ENCODE measurements around the gene TPR.
"Not testable (repeated sequence)": the region's sequence is repeated elsewhere in the genome, so short reads cannot be mapped to it uniquely, and the experiment has no call there.

TPR gene

DNA sequence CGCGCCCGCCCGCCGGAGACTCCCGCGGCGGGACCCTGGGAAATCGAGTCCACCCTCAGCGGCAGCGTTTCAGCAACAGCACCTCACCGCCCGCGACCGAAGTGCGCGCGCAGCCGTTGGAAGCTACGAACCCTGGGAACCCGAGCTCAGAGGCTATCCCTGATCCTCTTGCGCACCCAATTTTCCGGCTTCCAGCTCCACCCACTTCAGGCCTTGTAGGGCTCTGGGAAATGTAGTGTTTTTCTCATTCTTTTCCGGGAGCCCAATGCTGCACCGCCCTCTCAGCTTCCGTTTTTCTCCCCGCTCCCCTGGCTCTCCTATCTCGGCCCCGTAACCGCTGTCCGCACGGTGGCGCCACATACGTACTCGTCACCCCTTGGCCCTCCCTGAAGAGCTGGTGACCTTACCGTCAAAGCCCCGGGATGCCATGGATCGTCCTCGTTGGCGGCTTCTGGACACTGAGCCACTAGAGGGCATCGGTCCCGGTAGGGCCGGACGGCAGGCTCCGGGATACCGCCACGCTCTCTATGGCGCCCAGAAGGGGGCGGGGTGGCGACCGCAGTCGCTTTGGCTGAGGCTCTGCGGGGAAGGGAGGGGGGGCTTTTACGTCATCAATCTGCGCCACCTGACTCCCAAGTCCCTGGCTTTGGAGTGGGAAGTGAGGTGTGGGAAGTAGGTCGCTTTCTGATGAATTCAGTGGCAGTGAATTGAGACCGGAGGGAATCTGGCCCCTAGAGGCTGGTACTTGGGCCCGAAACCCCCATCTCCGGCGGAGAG lies at the start of gene TPR, which contains the start of gene ODR4:
Gene TPR, minus strand, starts transcription at position 102 of the 777 bp plus-strand sequence. CDS start 225 bp downstream, outside the sequence.
Gene ODR4, plus strand, starts transcription at position 687 of the 777 bp plus-strand sequence. CDS start 3,948 bp downstream, outside the sequence.
- peak; percentile 100 for DNase-seq (ENCODE audit: low read depth)

- DNase-seq (ENCODE audit: low read depth) = peak; percentile 39
Measured at GRCh38 chr1:186424539-186424938, 49.5 kb upstream of the TPR start.

DNA sequence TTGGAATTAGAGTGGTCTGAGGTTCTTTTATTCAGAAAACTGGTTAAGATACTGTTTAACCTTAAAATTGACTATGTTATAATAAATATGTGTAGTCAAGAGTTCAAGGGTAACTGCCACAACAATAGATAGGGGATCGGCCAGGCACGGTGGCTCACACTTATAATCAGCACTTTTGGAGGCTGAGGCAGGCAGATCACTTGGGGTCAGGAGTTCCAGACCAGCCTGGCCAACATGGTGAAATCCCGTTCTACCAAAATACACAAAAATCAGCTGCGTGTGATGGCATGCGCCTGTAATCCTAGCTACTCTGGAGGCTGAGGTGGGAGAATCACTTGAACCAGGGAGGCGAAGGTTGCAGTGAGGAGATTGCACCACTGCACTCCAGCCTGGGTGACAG lies 46.4 kb upstream of the TPR start:
- no peak for DNase-seq (ENCODE audit: low read depth)

DNA sequence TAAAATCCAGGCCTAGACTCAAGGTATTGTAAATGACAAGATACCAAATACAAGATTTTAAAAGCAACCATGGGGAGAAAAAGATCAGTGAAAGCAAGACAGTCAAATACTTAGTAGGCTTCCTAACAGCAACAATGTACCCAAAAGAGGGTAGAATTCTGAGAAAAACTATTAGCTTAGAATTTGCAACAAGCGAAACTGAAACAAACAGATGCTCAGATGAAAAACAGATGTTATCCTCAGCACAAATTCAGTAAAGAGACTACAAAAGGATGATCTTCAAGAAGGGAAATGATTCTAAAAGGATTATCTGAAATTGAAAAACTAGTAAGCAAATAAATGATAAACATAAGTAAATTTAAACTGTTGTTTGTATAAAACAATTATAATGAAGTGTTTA lies 45.9 kb upstream of the TPR start:
- DNase-seq (ENCODE audit: low read depth) = peak; percentile 23

- peak; percentile 58 for DNase-seq (ENCODE audit: low read depth)
Measured at GRCh38 chr1:186420311-186420710, 45.3 kb upstream of the TPR start.

GRCh38 chr1:186418503-186418902 lies 43.5 kb upstream of the TPR start:
- DNase-seq (ENCODE audit: low read depth) = no peak

- peak; percentile 15 for DNase-seq (ENCODE audit: low read depth)
Measured at GRCh38 chr1:186413319-186413718, 38.3 kb upstream of the TPR start.

GRCh38 chr1:186409091-186409490 lies 34.0 kb upstream of the TPR start:
- DNase-seq (ENCODE audit: low read depth) = no peak

DNA sequence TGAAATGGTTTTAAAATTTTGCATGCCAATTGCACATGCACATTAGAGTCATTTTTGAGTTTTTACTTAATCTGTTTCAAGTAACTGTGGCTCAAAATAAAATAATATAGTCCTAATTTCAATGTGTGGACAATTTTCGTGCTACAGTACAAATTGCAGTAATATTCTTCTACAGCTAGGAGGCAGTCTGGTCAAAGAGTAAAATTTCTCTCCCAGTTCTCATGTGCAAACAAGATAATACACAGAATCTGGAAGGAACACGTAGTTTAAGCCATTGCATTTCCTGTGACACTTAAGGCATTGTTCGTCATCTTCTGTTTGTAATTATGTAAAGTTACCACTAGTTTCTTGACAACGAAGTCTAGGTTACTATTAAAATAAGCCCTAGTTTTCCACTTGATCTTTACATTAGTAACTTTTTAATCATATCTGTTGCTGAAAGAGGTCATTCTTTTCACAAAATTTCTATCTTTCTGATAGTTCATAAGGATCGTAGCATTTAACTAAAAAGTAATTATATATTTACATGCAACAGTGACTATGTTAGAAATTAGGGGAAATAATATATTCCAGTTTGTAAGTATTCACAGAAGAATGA lies 29.5 kb upstream of the TPR start:
- peak; percentile 63 for DNase-seq (ENCODE audit: low read depth)

DNA sequence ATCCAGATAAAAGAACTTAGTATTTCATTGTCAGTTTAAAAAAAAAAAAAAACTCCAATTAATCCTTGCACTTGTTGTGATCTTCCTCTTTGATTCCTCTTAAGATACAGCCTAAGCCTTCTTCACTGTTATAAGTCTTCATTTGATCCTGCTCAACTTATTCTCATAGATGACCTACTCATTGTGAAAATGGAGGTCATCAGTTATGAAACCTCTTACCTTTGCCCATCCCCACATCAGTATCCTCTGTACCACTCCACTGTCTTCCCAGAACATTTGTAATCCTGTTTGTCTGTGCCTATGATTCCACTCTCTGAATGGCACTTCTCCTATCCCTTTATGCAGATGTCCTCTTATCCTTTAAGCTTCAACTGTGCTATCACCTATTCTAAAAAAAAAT lies 28.6 kb upstream of the TPR start:
- DNase-seq (ENCODE audit: low read depth) = no peak

- peak; percentile 32 for DNase-seq (ENCODE audit: low read depth)
Measured at GRCh38 chr1:186401446-186401845, 26.4 kb upstream of the TPR start.

DNA sequence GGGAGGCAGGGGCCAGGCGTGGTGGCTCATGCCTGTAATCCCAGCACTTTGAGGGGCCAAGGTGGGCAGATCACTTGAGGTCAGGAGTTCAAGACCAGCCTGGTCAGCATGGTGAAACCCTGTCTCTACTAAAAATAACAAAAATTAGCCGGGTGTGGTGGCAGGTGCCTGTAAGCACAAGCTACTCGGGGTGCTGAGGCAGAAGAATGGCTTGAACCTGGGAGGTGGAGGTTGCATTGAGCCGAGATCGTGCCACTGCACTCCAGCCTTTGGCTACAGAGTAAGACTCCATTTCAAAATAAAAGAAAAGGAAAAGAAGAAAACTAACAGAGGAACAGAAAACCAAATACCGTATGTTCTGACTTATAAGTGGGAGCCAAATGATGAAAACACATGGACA lies 17.7 kb upstream of the TPR start:
- not testable (repeated sequence) for DNase-seq (ENCODE audit: low read depth)

GRCh38 chr1:186391841-186392240 lies 16.8 kb upstream of the TPR start:
- DNase-seq (ENCODE audit: low read depth) = peak; percentile 10

- no peak for DNase-seq (ENCODE audit: low read depth)
Measured at GRCh38 chr1:186390925-186391324, 15.9 kb upstream of the TPR start.

DNA sequence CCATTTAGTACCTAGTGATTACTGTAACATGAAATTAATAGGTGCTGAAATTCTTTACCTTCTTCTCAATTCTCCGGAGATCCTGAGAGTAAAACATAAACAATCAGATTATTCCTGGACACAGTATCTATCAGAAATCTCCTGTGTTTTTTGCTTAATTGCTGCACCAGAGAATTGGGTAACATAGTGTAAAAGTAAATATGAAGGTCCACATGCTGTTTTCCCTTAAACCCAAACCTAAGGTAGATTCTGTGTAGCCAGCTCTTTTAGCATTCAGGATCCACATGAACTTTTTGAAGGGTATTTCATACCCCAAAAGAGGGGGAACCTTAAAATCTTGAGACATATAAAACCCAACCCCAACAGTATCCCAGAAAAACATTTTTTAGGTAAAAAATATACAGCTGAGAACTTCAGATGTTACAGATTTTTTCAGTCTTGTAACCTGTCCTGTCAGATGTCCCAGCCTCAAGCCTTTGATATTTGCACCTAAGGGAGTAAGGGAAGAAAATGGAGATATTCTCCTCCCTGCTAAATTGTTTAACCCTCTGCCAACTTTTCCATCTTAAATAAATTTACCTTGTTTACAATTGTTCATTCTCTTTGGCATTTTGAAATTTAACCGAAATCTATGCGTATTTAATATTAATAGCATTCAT lies 11.8 kb upstream of the TPR start:
- no peak for DNase-seq (ENCODE audit: low read depth)

- no peak for DNase-seq (ENCODE audit: low read depth)
Measured at GRCh38 chr1:186375929-186376319, 871 bp upstream of the TPR start.

GRCh38 chr1:186374303-186375151 lies 526 bp downstream of the TPR start:
- DNase-seq (ENCODE audit: low read depth) = peak; percentile 54

DNA sequence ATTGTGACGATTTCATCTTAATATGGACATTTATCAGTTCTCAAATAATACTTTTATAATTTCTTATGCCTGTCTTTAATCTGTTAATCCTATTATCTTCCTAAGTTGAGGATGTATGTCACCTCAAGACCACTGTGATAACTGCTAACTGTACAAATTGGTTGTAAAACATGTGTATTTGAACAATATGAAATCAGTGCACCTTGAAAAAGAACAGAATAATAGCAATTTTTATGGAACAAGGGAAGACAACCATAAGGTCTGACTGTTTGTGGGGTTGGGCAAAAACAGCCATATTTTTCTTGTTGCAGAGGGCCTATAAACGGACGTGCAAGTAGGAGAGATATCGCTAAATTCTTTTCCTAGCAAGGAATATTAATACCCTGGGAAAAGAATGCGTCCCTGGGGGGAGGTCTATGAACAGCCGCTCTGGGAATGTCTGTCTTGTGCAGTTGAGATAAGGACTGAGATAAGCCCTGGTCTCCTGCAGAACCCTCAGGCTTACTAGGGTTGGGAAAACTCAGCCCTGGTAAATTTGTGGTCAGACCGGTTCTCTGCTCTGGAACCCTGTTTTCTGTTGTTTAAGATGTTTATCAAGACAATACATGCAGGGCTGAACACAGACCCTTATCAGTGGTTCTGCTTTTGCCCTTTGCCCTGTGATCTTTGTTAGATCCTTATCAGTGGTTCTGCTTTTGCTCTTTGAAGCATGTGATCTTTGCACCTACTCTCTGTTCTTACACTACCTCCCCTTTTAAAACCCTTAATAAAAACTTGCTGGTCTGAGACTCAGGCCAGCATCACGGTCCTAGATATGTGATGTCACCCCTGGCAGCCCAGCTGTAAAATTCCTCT lies 27.0 kb downstream of the TPR start:
- not testable (repeated sequence) for DNase-seq (ENCODE audit: low read depth)

DNA sequence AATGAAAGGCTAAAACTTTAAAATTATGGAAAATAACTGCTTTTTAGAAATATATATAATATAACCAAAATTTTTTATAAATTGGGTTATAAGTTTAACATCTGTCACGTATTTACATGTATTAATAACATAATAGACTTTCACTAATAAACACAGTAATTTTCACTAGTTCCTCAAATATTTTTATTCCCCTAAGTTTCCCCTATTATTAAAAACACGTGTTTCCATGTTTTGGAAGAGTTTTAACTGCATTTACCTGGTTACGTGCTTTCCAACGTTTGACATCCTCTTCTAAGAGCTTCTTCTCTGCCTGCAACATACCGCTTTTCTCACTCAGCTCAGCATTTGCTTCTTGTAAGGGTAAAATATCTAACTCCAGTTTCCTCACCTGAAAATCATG lies 34.3 kb downstream of the TPR start:
- no peak for DNase-seq (ENCODE audit: low read depth)

GRCh38 chr1:186337554-186337953 lies 37.5 kb downstream of the TPR start:
- DNase-seq (ENCODE audit: low read depth) = no peak

- DNase-seq (ENCODE audit: low read depth) = no peak
Measured at GRCh38 chr1:186330758-186331157, 44.3 kb downstream of the TPR start.
